ENCODE data around the gene PSMD13.

Gene PSMD13

GRCh38 chr11:281486-282161 lies 44.8 kb downstream of the PSMD13 start:
- Histone ChIP-seq H2AFZ (ENCODE audit: low read depth, low read length) (no peak overlapping the region), H3K4me1 (ENCODE audit: low read length) (no peaks in the 10 kb centered on the region), H3K27me3 (ENCODE audit: low read depth, low read length) (no peaks in the 10 kb centered on the region)

GRCh38 chr11:282171-282570 lies 45.4 kb downstream of the PSMD13 start:
- Histone ChIP-seq H2AFZ (ENCODE audit: low read depth, low read length) (no peak overlapping the region), H3K27me3 (ENCODE audit: low read depth, low read length) (no peaks in the 10 kb centered on the region), H3K79me2 (ENCODE audit: low read length) (no peaks in the 10 kb centered on the region), H3K9me3 (ENCODE audit: insufficient read depth, low read length) (no peaks in the 10 kb centered on the region), H3K4me2 (ENCODE audit: low read length) (no peak overlapping the region), H3K4me1 (ENCODE audit: low read length) (no peaks in the 10 kb centered on the region), H3K4me3 (ENCODE audit: low read length) (no peak overlapping the region), H3K27ac (ENCODE audit: low read length) (no peak overlapping the region), H3K36me3 (replicated peaks; ENCODE audit: low read depth, low read length) (no peaks in the 10 kb centered on the region), H3K9ac (ENCODE audit: low read length) (no peak overlapping the region), H4K20me1 (ENCODE audit: insufficient read depth, low read length) (no peaks in the 10 kb centered on the region)
- TF ChIP-seq CTCF (IDR thresholded peaks at IDR 0.05; ENCODE audit: low read depth, low read length): no peak
- no peak for TF ChIP-seq EZH2phosphoT487 (IDR thresholded peaks at IDR 0.05; ENCODE audit: low read depth)

More at GRCh38 chr11:281486-282161, 44.8 kb downstream of the PSMD13 start:
- TF ChIP-seq CTCF (IDR thresholded peaks at IDR 0.05; ENCODE audit: low read depth, low read length) (no peak), EZH2phosphoT487 (IDR thresholded peaks at IDR 0.05; ENCODE audit: low read depth) (no peak)
- no peaks in the 10 kb centered on the region for H4K20me1 ChIP-seq (ENCODE audit: insufficient read depth, low read length)
- H3K9me3 ChIP-seq (ENCODE audit: insufficient read depth, low read length): no peaks in the 10 kb centered on the region
- H3K9ac ChIP-seq (ENCODE audit: low read length): no peak overlapping the region
- H3K27ac ChIP-seq (ENCODE audit: low read length): no peak overlapping the region
- no peaks in the 10 kb centered on the region for H3K79me2 ChIP-seq (ENCODE audit: low read length)
- no peak overlapping the region for H3K4me2 ChIP-seq (ENCODE audit: low read length)
- H3K4me3 ChIP-seq (ENCODE audit: low read length): no peak overlapping the region
- no peaks in the 10 kb centered on the region for H3K36me3 ChIP-seq (replicated peaks; ENCODE audit: low read depth, low read length)

GRCh38 chr11:282630-283360 lies 46.0 kb downstream of the PSMD13 start:
- no peak overlapping the region for H3K9ac ChIP-seq (ENCODE audit: low read length)
- H4K20me1 ChIP-seq (ENCODE audit: insufficient read depth, low read length): no peaks in the 10 kb centered on the region
- H3K36me3 ChIP-seq (replicated peaks; ENCODE audit: low read depth, low read length): no peaks in the 10 kb centered on the region
- no peak overlapping the region for H3K27ac ChIP-seq (ENCODE audit: low read length)
- no peak overlapping the region for H2AFZ ChIP-seq (ENCODE audit: low read depth, low read length)
- no peak overlapping the region for H3K4me3 ChIP-seq (ENCODE audit: low read length)
- H3K9me3 ChIP-seq (ENCODE audit: insufficient read depth, low read length): no peaks in the 10 kb centered on the region
- peaks cover 4% of the 10 kb centered on the region; the same call in 1 of the 2 replicates for H3K27me3 ChIP-seq (ENCODE audit: low read depth, low read length)
- no peak overlapping the region for H3K4me2 ChIP-seq (ENCODE audit: low read length)
- TF ChIP-seq EZH2phosphoT487 (IDR thresholded peaks at IDR 0.05; ENCODE audit: low read depth): no peak
- no peak for TF ChIP-seq CTCF (IDR thresholded peaks at IDR 0.05; ENCODE audit: low read depth, low read length)
- no peaks in the 10 kb centered on the region for H3K79me2 ChIP-seq (ENCODE audit: low read length)
- peaks cover 1% of the 10 kb centered on the region; the same call in 1 of the 2 replicates for H3K4me1 ChIP-seq (ENCODE audit: low read length)

- H4K20me1 ChIP-seq (ENCODE audit: insufficient read depth, low read length): no peaks in the 10 kb centered on the region
- H3K36me3 ChIP-seq (replicated peaks; ENCODE audit: low read depth, low read length): no peaks in the 10 kb centered on the region
- no peak overlapping the region for H3K9ac ChIP-seq (ENCODE audit: low read length)
- no peak overlapping the region for H2AFZ ChIP-seq (ENCODE audit: low read depth, low read length)
- no peak overlapping the region for H3K4me3 ChIP-seq (ENCODE audit: low read length)
- H3K79me2 ChIP-seq (ENCODE audit: low read length): no peaks in the 10 kb centered on the region
- peaks cover 6% of the 10 kb centered on the region for H3K4me1 ChIP-seq (ENCODE audit: low read length)
- no peaks in the 10 kb centered on the region for H3K9me3 ChIP-seq (ENCODE audit: insufficient read depth, low read length)
- H3K27ac ChIP-seq (ENCODE audit: low read length): no peak overlapping the region
- no peak for TF ChIP-seq EZH2phosphoT487 (IDR thresholded peaks at IDR 0.05; ENCODE audit: low read depth)
- TF ChIP-seq CTCF (IDR thresholded peaks at IDR 0.05; ENCODE audit: low read depth, low read length): no peak
- H3K4me2 ChIP-seq (ENCODE audit: low read length): no peak overlapping the region
- H3K27me3 ChIP-seq (ENCODE audit: low read depth, low read length): peaks cover 9% of the 10 kb centered on the region; the same call in 1 of the 2 replicates
These were observed 46.8 kb downstream of the PSMD13 start for GRCh38 chr11:283405-284104.

Data from OCI-LY3 (cell line).